CD4-positive, CD25-positive, alpha-beta regulatory T cell (primary cell): ENCODE measurements around the gene OR5AK2. TPM values are rescaled to one million over a fixed set of nuclear protein-coding genes. Genes with fewer than 3 reads are reported as not detected.

Experiments
- polyA plus RNA-seq, 4 donors: library from polyadenylated mRNA; unstranded; fragments of 300-500 nt; fragmentation: Illumina TruSeq; gene quantifications; one replicate each; pipeline ENCODE4 v1.2.3, GENCODE V29; 2021
- total RNA-seq: library from RNA; stranded (reverse); gene quantifications from one replicate; pipeline ENCODE4 v1.2.3, GENCODE V29; 2022

Gene OR5AK2
- total and polyA plus RNA-seq, 5 donors from 2014 or later = not detected

Other genes starting within 250 kb of the OR5AK2 start
- gene OR9G4, start 240.2 kb upstream of the OR5AK2 start, total RNA-seq = not detected
- not detected for gene OR9G4, start 240.2 kb upstream of the OR5AK2 start, polyA plus RNA-seq
- gene LRRC55, start 193.0 kb downstream of the OR5AK2 start, total RNA-seq = not detected
- not detected for gene LRRC55, start 193.0 kb downstream of the OR5AK2 start, polyA plus RNA-seq
- not detected for gene APLNR, start 248.3 kb downstream of the OR5AK2 start, total RNA-seq
- gene APLNR, start 248.3 kb downstream of the OR5AK2 start, polyA plus RNA-seq = not detected